Measurements from ENCODE around the gene NUP93. TPM values are rescaled to one million over a fixed set of nuclear protein-coding genes. Genes with fewer than 3 reads are reported as not detected.
"Not testable (repeated sequence)": the region's sequence is repeated elsewhere in the genome, so short reads cannot be mapped to it uniquely, and the experiment has no call there.

NUP93 gene
- total RNA-seq, 1 donor from 2014 or later, result 49.4 TPM

DNA sequence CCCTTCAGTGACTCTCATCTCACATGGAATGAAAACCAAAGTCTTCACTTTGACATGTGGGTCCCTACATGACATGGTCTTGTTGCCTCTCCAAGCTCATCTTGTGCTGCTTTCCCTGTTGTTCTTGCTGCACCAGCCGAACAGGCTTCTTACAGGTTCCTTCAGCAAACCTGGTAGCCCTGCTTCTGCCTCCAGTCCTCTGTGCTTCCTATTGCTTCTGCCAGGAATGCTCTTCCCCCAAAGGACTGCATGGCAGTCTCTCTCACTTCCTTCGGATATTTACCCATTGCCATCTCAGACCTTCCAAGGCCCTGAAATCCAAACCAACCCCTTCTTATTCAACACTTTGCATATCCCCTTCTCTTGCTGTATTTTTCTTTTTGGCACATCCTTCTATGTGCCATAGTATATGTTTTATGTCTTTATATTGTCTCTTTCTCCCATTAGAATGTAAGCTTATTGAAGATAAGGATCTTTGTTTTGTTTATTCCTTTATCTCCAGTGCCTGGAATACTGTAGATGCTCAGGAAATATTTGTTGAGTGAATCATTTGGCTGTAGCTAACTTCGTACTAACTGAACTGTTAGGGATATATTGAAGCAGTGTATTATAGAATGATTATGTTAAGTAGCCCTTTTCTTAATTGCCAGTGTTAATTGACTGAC lies 77.2 kb downstream of the NUP93 start:
- Histone ChIP-seq H3K27ac (no peak overlapping the region), H3K4me3 (no peak overlapping the region), H3K36me3 (peaks cover 22% of the 10 kb centered on the region), H3K27me3 (ENCODE audit: low read depth) (no peaks in the 10 kb centered on the region), H3K9me3 (no peaks in the 10 kb centered on the region), H3K4me1 (no peaks in the 10 kb centered on the region)
- TF ChIP-seq, protein P1, sequence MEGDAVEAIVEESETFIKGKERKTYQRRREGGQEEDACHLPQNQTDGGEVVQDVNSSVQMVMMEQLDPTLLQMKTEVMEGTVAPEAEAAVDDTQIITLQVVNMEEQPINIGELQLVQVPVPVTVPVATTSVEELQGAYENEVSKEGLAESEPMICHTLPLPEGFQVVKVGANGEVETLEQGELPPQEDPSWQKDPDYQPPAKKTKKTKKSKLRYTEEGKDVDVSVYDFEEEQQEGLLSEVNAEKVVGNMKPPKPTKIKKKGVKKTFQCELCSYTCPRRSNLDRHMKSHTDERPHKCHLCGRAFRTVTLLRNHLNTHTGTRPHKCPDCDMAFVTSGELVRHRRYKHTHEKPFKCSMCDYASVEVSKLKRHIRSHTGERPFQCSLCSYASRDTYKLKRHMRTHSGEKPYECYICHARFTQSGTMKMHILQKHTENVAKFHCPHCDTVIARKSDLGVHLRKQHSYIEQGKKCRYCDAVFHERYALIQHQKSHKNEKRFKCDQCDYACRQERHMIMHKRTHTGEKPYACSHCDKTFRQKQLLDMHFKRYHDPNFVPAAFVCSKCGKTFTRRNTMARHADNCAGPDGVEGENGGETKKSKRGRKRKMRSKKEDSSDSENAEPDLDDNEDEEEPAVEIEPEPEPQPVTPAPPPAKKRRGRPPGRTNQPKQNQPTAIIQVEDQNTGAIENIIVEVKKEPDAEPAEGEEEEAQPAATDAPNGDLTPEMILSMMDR (IDR thresholded peaks at IDR 0.05), result no peak
- intact Hi-C loops (cut with DNase I), result no loop called here
- DNase-seq (no peak), ATAC-seq (no peak)

DNA sequence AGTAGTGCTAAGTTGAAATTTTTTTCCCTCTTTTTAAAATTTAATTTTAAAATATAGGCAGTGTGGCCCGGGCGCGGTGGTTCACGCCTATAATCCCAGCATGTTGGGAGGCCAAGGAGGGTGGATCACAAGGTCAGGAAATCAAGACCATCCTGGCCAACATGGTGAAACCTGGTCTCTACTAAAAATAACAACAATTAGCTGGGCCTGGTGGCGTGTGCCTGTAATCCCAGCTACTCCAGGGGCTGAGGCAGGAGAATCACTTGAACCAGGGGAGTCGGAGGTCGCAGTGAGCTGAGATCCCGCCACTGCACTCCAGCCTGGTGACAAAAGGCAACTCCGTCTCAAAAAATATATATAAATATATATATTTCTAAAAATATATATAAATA lies 77.7 kb downstream of the NUP93 start:
- H3K27me3 ChIP-seq (ENCODE audit: low read depth); H3K4me1 ChIP-seq; ATAC-seq; intact Hi-C loops (cut with DNase I); DNase-seq; H3K27ac ChIP-seq; H3K9me3 ChIP-seq; H3K4me3 ChIP-seq: not testable (repeated sequence)
- H3K36me3 ChIP-seq, result peaks cover 22% of the 10 kb centered on the region

DNA sequence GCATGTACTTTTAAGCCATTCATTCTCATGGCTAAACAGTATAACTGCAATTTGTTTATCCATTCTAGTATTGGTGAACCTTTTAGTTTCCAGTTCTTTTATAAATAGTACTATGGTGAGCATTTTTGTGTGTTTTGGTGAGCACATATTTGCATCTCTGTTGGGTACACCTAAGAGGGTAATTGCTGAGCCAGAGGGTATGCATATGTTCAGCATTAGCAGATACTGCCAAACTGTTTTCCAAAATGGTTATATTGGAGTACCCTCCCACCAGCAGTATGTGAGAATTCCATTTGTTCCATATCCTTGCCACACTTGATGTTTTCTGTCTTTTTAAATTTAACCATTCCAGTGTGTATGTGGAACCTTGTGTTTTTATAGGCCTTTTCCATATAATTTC lies 81.0 kb downstream of the NUP93 start:
- intact Hi-C loops (cut with DNase I), result no loop called here
- DNase-seq (no peak), ATAC-seq (no peak)
- TF ChIP-seq, protein P1 (IDR thresholded peaks at IDR 0.05), result no peak
- H3K27ac ChIP-seq, result no peak overlapping the region
- peaks cover 14% of the 10 kb centered on the region for H3K36me3 ChIP-seq
- no peaks in the 10 kb centered on the region for H3K9me3 ChIP-seq
- H3K27me3 ChIP-seq (ENCODE audit: low read depth), result no peaks in the 10 kb centered on the region
- H3K4me1 ChIP-seq, result peaks cover 5% of the 10 kb centered on the region
- no peak overlapping the region for H3K4me3 ChIP-seq

DNA sequence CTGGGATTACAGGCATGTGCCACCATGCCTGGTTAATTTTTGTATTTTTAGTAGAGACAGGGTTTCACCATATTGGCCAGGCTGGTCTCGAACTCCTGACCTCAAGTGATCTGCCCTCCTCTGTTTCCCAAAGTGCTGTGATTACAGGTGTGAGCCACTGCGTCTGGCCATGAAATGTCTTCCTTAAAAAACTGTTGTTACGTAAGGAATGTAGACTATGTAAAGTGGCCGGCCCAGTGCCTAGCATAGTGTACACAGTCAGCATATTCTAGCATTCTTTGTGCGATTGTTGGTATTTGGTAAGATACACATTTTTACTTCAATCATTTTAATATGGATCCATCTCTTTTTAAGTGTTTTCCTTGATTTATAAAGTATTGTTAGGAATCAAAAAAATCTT lies 81.7 kb downstream of the NUP93 start:
- H3K4me3 ChIP-seq; H3K9me3 ChIP-seq; intact Hi-C loops (cut with DNase I); H3K36me3 ChIP-seq; H3K4me1 ChIP-seq; ATAC-seq; H3K27ac ChIP-seq; H3K27me3 ChIP-seq (ENCODE audit: low read depth); DNase-seq: not testable (repeated sequence)

DNA sequence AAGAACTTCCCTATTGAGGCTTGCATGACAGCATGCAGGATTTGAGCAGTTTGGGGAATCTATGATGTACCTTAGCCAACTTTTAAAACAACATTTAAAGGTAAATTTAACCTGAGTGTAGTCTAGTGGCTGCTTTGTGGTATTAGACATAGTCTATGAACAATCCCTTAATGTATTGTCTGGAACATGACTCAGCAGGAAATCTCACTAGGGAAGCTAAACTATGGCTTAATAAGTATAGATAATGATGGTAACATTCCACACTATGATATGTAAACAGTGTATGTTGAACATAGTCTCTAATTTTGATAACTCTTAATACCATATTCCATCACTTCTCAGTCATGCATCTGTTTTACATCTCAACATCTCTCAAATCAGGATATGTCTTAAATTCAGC lies 83.0 kb downstream of the NUP93 start:
- intact Hi-C loops (cut with DNase I), result no loop called here
- Histone ChIP-seq H3K9me3 (no peaks in the 10 kb centered on the region), H3K36me3 (no peaks in the 10 kb centered on the region), H3K4me1 (peaks cover 5% of the 10 kb centered on the region), H3K27ac (no peak overlapping the region), H3K27me3 (ENCODE audit: low read depth) (no peaks in the 10 kb centered on the region), H3K4me3 (no peak overlapping the region)
- DNase-seq (no peak), ATAC-seq (no peak)
- TF ChIP-seq, protein P1 (IDR thresholded peaks at IDR 0.05), result no peak

DNA sequence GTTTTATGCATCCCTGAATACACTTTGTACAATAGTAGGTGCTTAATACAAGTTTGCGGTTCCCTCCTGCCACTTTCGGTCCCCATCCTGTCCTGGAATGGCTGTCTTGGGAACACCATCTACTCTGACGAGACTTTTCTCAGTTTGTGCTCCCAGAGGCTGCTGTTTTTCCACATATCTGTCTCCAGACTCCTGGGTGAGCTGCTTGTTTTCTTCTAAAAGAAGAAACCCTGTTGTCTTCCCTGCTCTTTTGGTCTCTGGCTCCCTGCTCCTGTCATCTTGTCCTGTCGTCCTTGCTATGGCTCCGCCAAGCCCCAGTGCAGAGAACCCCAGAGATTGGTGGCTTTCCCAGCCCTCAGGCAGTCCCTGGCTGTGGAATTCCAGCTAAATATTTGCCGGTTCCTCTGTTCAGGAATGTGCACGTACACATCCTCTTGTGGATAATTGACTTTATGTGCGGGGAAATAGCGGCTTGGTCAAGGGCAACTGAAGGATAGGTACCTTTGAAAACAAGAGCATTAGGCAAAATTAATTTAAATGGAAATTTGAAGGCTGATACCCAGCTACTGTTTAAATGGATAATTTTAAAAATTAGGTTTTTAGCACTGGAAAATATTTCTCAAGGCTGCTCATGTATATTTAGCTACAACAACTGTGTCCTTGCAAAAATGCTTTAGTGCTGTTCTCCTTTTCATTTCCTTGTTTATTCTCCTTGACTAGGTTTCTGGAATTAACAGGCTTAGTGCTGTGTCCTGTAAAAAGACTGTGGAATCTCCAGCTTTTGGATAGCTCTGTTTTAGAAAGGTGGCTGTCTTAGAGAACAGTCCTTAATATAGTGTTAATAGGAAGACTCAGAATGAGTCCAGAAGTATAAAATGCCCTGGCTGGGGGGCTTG lies 84.9 kb downstream of the NUP93 start:
- TF ChIP-seq, protein P1 (IDR thresholded peaks at IDR 0.05), result no peak
- intact Hi-C loops (cut with DNase I), result no loop called here
- peak; percentile 39 to 53 for ATAC-seq
- Histone ChIP-seq H3K9me3 (no peaks in the 10 kb centered on the region), H3K4me1 (peaks cover 5% of the 10 kb centered on the region), H3K4me3 (no peak overlapping the region), H3K36me3 (peaks cover 13% of the 10 kb centered on the region), H3K27me3 (ENCODE audit: low read depth) (no peaks in the 10 kb centered on the region), H3K27ac (no peak overlapping the region)
- DNase-seq, result no peak

Measured in lower lobe of right lung (tissue), 2 donors.